ENCODE data around the gene MEGF6.

DNA sequence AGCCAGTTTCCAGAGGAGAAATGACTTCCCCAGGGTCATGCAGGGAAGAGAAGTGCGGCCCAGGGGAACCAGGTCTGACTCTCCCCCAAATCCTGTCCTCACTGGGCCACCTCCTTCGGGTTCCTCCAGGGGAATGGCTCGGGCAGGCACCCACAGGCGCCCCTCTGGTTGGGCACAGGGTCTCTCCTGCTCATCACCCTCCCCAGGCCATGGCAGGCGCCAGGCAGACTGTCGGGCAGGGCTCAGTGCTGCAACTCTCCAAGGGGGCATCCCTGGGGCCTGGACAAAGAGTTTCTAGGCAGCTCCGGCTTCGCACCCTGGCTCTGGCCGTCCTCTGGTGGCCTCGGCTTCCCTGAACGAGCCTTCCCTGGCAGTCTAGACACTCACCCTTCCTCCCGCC, 75.6 kb downstream of the MEGF6 start:
- TF ChIP-seq, protein P1, sequence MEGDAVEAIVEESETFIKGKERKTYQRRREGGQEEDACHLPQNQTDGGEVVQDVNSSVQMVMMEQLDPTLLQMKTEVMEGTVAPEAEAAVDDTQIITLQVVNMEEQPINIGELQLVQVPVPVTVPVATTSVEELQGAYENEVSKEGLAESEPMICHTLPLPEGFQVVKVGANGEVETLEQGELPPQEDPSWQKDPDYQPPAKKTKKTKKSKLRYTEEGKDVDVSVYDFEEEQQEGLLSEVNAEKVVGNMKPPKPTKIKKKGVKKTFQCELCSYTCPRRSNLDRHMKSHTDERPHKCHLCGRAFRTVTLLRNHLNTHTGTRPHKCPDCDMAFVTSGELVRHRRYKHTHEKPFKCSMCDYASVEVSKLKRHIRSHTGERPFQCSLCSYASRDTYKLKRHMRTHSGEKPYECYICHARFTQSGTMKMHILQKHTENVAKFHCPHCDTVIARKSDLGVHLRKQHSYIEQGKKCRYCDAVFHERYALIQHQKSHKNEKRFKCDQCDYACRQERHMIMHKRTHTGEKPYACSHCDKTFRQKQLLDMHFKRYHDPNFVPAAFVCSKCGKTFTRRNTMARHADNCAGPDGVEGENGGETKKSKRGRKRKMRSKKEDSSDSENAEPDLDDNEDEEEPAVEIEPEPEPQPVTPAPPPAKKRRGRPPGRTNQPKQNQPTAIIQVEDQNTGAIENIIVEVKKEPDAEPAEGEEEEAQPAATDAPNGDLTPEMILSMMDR (IDR thresholded peaks at IDR 0.05): no peak
- no peak for TF ChIP-seq POLR2A (IDR thresholded peaks at IDR 0.05)
- TF ChIP-seq POLR2AphosphoS5 (IDR thresholded peaks at IDR 0.05): no peak
